Left cardiac atrium (tissue), 2 donors: Measurements from ENCODE around the gene USP35. TPM values are rescaled to one million over a fixed set of nuclear protein-coding genes. Genes with fewer than 3 reads are reported as not detected.

Source experiments
- total RNA-seq, 2 donors: library from RNA; stranded (reverse); fragmentation: NEBNext Ultra II Directional; extraction: Animal tissue kit (Norgen Biotek cat#: 25700); gene quantifications; one replicate each; pipeline ENCODE4 v1.2.1, GENCODE V29; 2021
- donor health status: DM: no; HTN: yes; CAD: no; lungs with severe emphysema.
- donor health status: DM: yes; HTN: yes; CAD: no.

Gene USP35
- total RNA-seq, 2 donors from 2014 or later: 6.5 to 10.6 TPM

Other genes with a start within 250 kb of the USP35 start
- 10 to 100 TPM; 15.9 to 17.7 TPM for gene INTS4, start 194.3 kb upstream of the USP35 start, total RNA-seq
- 1 to 10 TPM in 1 of 2 donors, under 1 TPM in 1; 0.94 to 1.3 TPM for gene KCTD14, start 165.6 kb upstream of the USP35 start, total RNA-seq
- gene THRSP, start 125.1 kb upstream of the USP35 start, total RNA-seq: 10 to 100 TPM; 34.6 to 88.4 TPM
- gene NDUFC2, start 109.1 kb upstream of the USP35 start, total RNA-seq: 100 to 1,000 TPM; 276 to 291 TPM
- gene ALG8, start 49.3 kb upstream of the USP35 start, total RNA-seq: 10 to 100 TPM; 21.1 to 25.2 TPM
- 1 to 10 TPM; 6.4 to 6.8 TPM for gene KCTD21, start 293 bp upstream of the USP35 start, total RNA-seq
- 10 to 100 TPM; 24.2 to 31.7 TPM for gene GAB2, start 228.9 kb downstream of the USP35 start, total RNA-seq